Measurements from ENCODE around the gene VGLL3. TPM values are rescaled to one million over a fixed set of nuclear protein-coding genes. Genes with fewer than 3 reads are reported as not detected.

Gene VGLL3
- total RNA-seq, 2 donors from 2014 or later: 0.14 TPM; not detected in 1

DNA sequence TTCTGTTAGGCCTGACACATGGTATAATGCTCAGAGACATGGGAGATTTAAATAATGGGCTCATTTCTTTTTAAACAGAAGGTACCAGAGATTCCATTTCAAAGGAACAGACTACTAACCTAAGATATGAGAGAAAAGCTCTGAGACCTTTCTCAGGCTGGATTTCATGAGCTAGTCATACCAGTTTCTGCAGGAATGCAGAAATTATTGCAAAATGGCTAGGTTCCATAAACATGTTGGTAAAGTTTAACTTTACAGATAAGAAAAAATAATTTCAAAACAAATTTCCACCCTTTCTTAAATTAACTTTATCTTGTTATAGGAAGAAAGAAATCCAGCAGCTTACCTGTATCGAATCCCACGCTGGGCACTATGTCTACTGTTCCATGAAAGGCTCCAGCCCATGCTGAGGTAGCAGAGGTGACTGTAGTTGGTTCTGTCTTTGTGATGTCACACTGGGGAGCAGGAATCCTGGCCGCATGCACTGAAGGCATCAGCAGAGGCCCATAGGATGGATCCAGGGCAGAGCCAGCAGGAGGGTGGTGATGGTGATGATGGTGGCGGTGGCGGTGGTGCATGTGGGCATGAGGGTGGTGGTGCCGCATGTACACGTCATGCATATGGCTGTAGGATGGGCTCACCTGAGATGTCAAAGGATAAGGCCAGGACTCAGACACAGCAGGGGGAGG lies 22.6 kb downstream of the VGLL3 start:
- DNase-seq (ENCODE audit: low spot score in 2 of 2): no peak
- ATAC-seq: no peak
- Mint-ChIP-seq H3K36me3 (no peaks in the 10 kb centered on the region), H3K27ac (no peak overlapping the region), H3K9me3 (peaks cover 0 to 6% of the 10 kb centered on the region in 2 donors)

- ATAC-seq (no peak), DNase-seq (ENCODE audit: low spot score in 2 of 2) (no peak)
- peaks cover 0 to 6% of the 10 kb centered on the region in 2 donors for H3K9me3 Mint-ChIP-seq
- H3K27ac Mint-ChIP-seq: no peak overlapping the region
- no peaks in the 10 kb centered on the region for H3K36me3 Mint-ChIP-seq
Measured at GRCh38 chr3:86967062-86967461, 23.9 kb downstream of the VGLL3 start.

DNA sequence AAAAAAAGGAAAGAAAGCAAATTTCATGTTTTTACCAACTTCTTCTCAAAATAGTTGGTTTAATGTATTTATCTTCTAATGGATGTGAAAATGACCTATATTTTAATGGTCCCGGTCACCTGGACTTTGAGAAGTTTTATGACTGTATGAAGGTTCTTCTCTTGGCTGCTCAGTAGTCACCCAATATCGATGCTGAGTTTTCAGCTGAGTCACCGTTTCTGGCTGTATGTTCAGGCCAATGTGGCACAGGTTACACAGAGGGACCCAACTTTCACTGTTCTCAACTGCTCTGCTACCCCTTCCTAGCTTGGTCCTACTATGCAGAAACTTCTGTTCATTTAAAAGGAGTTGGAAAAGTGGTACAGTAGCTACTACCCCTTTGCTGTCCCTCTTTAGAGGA lies 25.8 kb downstream of the VGLL3 start:
- no peaks in the 10 kb centered on the region for H3K36me3 Mint-ChIP-seq
- ATAC-seq: no peak
- peaks cover 0 to 3% of the 10 kb centered on the region in 2 donors for H3K9me3 Mint-ChIP-seq
- DNase-seq (ENCODE audit: low spot score in 2 of 2): no peak
- H3K27ac Mint-ChIP-seq: no peak overlapping the region

- H3K36me3 Mint-ChIP-seq: no peaks in the 10 kb centered on the region
- DNase-seq (ENCODE audit: low spot score in 2 of 2) (no peak), ATAC-seq (no peak)
- H3K9me3 Mint-ChIP-seq: peaks cover 0 to 3% of the 10 kb centered on the region in 2 donors
- no peak overlapping the region for H3K27ac Mint-ChIP-seq
Measured at GRCh38 chr3:86963611-86964010, 27.3 kb downstream of the VGLL3 start.

DNA sequence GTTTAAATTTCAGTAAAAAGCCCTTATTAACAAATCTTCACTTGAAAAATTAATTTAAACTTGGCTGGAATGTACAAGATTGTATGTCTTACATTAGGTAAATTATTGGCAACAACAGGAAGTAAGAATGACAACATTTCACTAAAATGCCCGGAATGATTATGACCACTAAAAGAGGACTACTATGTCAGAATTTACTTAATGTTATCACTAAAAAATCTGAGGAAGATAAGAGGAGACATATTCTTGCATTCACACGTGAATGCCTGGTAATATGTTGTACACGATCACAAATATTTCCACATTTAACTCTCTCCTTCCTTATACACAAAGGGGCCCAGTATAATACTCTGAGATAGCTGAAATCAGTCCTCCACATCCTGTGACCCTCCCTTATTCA lies 29.7 kb downstream of the VGLL3 start:
- no peaks in the 10 kb centered on the region for H3K36me3 Mint-ChIP-seq
- DNase-seq (ENCODE audit: low spot score in 2 of 2) (no peak), ATAC-seq (no peak)
- H3K9me3 Mint-ChIP-seq: peaks cover 0 to 3% of the 10 kb centered on the region in 2 donors
- H3K27ac Mint-ChIP-seq: no peak overlapping the region

GRCh38 chr3:86960550-86960949 lies 30.4 kb downstream of the VGLL3 start:
- DNase-seq (ENCODE audit: low spot score in 2 of 2): no peak
- Mint-ChIP-seq H3K9me3 (peaks cover 0 to 3% of the 10 kb centered on the region in 2 donors), H3K27ac (no peak overlapping the region), H3K36me3 (no peaks in the 10 kb centered on the region)
- no peak for ATAC-seq

GRCh38 chr3:86958534-86958933 lies 32.4 kb downstream of the VGLL3 start:
- no peak for DNase-seq (ENCODE audit: low spot score in 2 of 2)
- no peak for ATAC-seq
- H3K36me3 Mint-ChIP-seq: no peaks in the 10 kb centered on the region
- H3K27ac Mint-ChIP-seq: no peak overlapping the region
- H3K9me3 Mint-ChIP-seq: no peaks in the 10 kb centered on the region

DNA sequence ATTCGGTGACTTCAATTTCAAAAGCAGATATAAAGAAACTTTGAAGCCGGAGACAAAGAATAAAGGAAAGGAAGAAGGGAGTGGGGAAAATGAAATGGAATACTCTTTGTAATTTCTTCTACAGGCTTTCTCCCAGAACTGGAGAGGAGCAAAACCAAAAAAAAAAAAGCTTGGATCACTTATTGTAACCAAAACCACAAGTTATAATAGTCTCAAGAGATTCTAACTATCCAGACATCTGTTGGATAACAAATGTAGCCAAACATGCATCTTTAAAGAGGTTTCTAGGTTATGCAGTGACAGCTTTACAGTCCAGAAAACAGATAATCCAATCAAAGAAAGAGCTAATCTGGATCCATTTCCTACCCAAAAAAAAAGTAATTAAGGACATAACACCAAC lies 36.2 kb downstream of the VGLL3 start:
- Mint-ChIP-seq H3K27ac (no peak overlapping the region), H3K9me3 (no peaks in the 10 kb centered on the region), H3K36me3 (no peaks in the 10 kb centered on the region)
- ATAC-seq: no peak
- DNase-seq (ENCODE audit: low spot score in 2 of 2): no peak

GRCh38 chr3:86954226-86954625 lies 36.7 kb downstream of the VGLL3 start:
- Mint-ChIP-seq H3K36me3 (no peaks in the 10 kb centered on the region), H3K9me3 (no peaks in the 10 kb centered on the region), H3K27ac (no peak overlapping the region)
- ATAC-seq (no peak), DNase-seq (ENCODE audit: low spot score in 2 of 2) (no peak)

GRCh38 chr3:86951322-86951721 lies 39.6 kb downstream of the VGLL3 start:
- H3K9me3 Mint-ChIP-seq: no peaks in the 10 kb centered on the region
- no peak for DNase-seq (ENCODE audit: low spot score in 2 of 2)
- no peak for ATAC-seq
- H3K36me3 Mint-ChIP-seq: no peaks in the 10 kb centered on the region
- no peak overlapping the region for H3K27ac Mint-ChIP-seq

DNA sequence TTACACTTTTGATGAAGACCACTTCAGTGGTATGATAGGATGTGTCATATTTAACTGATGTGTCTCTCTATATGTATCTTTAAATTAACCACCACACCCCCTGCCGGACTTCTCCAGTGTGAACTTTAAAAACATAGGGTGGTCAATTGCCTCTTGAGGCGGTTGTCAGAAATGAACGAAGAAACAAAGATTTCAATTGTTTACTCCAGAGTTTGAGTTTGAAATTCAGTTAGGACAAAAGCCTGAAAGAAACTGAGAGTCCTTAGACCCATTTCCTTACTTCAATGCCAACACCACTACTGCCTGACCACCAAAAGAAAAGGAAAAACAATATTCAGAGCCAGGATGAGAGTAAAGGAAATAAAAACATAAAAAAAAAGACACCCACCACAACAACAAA lies 40.2 kb downstream of the VGLL3 start:
- no peak overlapping the region for H3K27ac Mint-ChIP-seq
- no peaks in the 10 kb centered on the region for H3K9me3 Mint-ChIP-seq
- DNase-seq (ENCODE audit: low spot score in 2 of 2) (no peak), ATAC-seq (no peak)
- no peaks in the 10 kb centered on the region for H3K36me3 Mint-ChIP-seq

DNA sequence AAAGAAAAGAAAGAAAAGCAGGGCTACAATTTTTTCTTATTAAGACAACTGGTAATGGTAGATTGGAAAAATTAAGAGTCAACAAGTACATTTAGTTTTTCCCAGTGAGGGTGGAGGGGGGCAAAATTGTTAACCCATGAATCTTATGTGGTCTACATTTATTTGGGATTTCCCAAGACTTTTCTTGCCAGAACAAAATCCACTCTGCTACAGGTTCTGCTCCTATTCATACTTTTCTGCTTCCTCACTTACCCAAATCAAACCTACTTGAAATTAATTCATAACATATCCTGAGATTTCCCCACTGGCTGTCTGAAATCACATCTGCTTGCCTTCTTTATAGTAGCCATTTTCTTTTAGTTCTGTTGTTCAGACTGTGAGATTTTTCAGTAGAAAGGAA lies 41.1 kb downstream of the VGLL3 start:
- H3K9me3 Mint-ChIP-seq: no peaks in the 10 kb centered on the region
- DNase-seq (ENCODE audit: low spot score in 2 of 2) (no peak), ATAC-seq (no peak)
- no peak overlapping the region for H3K27ac Mint-ChIP-seq
- H3K36me3 Mint-ChIP-seq: no peaks in the 10 kb centered on the region

- Mint-ChIP-seq H3K9me3 (no peaks in the 10 kb centered on the region), H3K27ac (no peak overlapping the region)
Measured at GRCh38 chr3:86948822-86949221, 42.1 kb downstream of the VGLL3 start.

DNA sequence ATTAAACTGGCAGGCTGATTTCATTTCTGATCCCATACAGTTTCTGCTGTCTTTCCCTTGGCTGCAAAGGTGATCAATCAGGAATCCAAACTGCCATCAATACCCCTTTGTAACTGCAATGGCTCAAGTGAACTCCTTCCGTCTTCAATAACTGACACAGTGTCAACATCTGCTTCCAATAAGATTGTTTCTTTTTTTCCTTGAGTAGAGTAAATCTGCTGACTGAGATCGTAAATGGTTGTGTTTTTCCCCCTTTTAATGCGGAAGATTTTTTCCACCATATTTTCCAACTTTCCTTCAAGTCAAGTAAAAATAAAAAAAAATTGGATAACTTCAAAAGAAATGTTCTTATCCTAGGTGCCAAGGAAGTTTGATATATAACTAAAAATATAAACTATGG lies 48.7 kb downstream of the VGLL3 start:
- peaks cover 0 to 7% of the 10 kb centered on the region in 2 donors for H3K9me3 Mint-ChIP-seq
- ATAC-seq: no peak
- no peaks in the 10 kb centered on the region for H3K36me3 Mint-ChIP-seq
- no peak overlapping the region for H3K27ac Mint-ChIP-seq
- DNase-seq (ENCODE audit: low spot score in 2 of 2): no peak

More at GRCh38 chr3:86948822-86949221, 42.1 kb downstream of the VGLL3 start:
- no peaks in the 10 kb centered on the region for H3K36me3 Mint-ChIP-seq
- ATAC-seq (no peak), DNase-seq (ENCODE audit: low spot score in 2 of 2) (no peak)

GRCh38 chr3:86938416-86939105 lies 52.4 kb downstream of the VGLL3 start:
- DNase-seq (ENCODE audit: low spot score in 2 of 2) (no peak), ATAC-seq (no peak)
- H3K36me3 Mint-ChIP-seq: no peaks in the 10 kb centered on the region
- no peak overlapping the region for H3K27ac Mint-ChIP-seq
- peaks cover 5 to 10% of the 10 kb centered on the region in 2 donors for H3K9me3 Mint-ChIP-seq

DNA sequence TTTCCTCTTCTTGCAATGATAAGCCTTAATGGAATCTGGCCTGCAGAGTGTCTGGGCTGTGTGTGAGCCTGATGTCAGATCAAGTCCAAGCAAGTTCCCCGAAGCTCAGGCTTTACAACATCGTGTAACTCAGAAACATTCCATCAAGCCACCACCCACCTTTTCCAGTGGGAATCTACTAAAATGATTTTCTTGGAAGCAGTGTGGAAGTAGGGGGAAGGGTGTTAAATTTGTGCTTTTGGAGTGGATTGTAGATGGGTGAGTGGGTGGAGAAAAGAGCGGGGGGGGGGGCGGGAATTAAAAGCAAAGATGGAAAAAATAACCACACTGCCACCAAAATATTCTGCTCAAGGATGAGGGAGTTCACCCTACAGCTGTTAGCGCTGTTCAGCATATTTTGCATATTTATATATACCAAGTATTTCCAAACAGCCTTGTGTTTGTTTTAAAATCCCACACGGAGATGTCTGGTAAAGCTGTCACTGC lies 53.6 kb downstream of the VGLL3 start:
- peaks cover 5 to 10% of the 10 kb centered on the region in 2 donors for H3K9me3 Mint-ChIP-seq
- no peaks in the 10 kb centered on the region for H3K36me3 Mint-ChIP-seq
- DNase-seq (ENCODE audit: low spot score in 2 of 2): no peak

DNA sequence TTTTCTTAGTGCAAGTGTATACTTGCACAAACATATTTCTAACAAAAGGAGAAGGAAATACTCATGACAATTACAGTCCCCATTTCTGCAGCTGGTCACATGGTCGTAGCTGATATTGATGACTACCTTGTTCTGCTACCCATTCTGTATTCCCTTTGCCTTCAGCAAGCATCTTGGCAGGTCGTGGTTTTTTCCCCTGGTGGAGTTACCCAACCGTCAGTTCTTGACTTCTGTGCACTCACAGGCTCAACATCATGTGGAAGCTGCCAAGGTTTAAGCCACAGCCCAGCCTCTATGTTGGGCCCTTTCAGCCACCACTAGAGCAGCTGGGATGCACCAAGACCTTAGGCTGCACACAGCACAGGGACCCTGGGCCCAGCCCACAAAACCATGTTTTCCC lies 56.1 kb downstream of the VGLL3 start:
- no peak overlapping the region for H3K27ac Mint-ChIP-seq
- ATAC-seq (no peak), DNase-seq (ENCODE audit: low spot score in 2 of 2) (no peak)
- H3K9me3 Mint-ChIP-seq: peaks cover 5 to 10% of the 10 kb centered on the region in 2 donors
- no peaks in the 10 kb centered on the region for H3K36me3 Mint-ChIP-seq

More for the DNA sequence above, 53.6 kb downstream of the VGLL3 start:
- no peak overlapping the region for H3K27ac Mint-ChIP-seq
- no peak for ATAC-seq

DNA sequence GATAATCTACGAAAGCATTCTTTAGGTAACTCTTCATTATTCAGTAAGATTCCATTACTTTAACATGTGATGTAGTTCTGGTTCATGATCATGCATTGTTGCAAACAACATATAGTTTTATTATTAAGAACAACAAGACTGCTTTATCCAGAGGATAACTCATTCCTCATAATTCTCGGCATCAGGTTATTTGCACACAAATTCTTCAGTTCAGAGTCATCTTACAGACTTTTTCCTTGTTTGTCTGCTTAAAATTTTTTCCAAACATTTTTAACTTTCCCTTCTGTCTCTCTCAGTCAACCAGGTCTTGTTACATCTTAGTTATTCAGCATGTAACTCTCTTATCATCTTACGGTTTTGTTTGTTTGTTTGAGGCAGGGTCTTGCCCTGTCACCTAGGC lies 60.1 kb downstream of the VGLL3 start:
- peaks cover 11 to 13% of the 10 kb centered on the region in 2 donors for H3K9me3 Mint-ChIP-seq
- no peak for ATAC-seq
- no peak for DNase-seq (ENCODE audit: low spot score in 2 of 2)
- H3K36me3 Mint-ChIP-seq: no peaks in the 10 kb centered on the region
- H3K27ac Mint-ChIP-seq: no peak overlapping the region
